Keratinocyte (primary cell): ENCODE measurements around the gene RABL6. TPM values are rescaled to one million over a fixed set of nuclear protein-coding genes. Genes with fewer than 3 reads are reported as not detected.

Experiments used
- DNase-seq: peaks from one replicate; pipeline ENCODE4 v3.0.0-alpha.2; 2011; ENCODE audit warnings: low read depth, missing footprints, low spot score
- FAIRE-seq: peaks from 2 replicates; lab custom pipeline; 2011; peaks lifted over from hg19 to GRCh38; lab: Jason Lieb, UNC
- H2AFZ ChIP-seq: 2 replicates; pipeline ENCODE4 v1.6.0; 2012; ENCODE audit warnings: low read length, control low read depth, inconsistent platforms; ENCODE audit not compliant: control insufficient read depth
- H3K27ac ChIP-seq: 2 replicates; pipeline ENCODE4 v1.5.1; 2011; ENCODE audit warnings: low read length; ENCODE audit not compliant: control insufficient read depth, insufficient read depth
- H3K27me3 ChIP-seq: 3 replicates; pipeline ENCODE4 v1.6.0; 2011; ENCODE audit warnings: low read length; ENCODE audit not compliant: control insufficient read depth, insufficient read depth; ENCODE audit errors: extremely low read depth
- H3K36me3 ChIP-seq, 2 experiments: 2 replicates in 1 of 2; 3 replicates in 1 of 2; pipeline ENCODE4 v1.5.1; 2011; ENCODE audit warnings: low read length in 2 of 2, mild to moderate bottlenecking in 1 of 2; ENCODE audit not compliant: control insufficient read depth in 2 of 2, insufficient read depth in 2 of 2; ENCODE audit errors: extremely low read depth in 1 of 2
- H3K4me1 ChIP-seq: 3 replicates; pipeline ENCODE4 v1.5.1; 2011; ENCODE audit warnings: low read length; ENCODE audit not compliant: control insufficient read depth, insufficient read depth; ENCODE audit errors: extremely low read depth
- H3K4me2 ChIP-seq: 3 replicates; pipeline ENCODE4 v1.6.0; 2011; ENCODE audit warnings: low read depth, low read length; ENCODE audit not compliant: control insufficient read depth, insufficient read depth; ENCODE audit errors: extremely low read depth
- H3K4me3 ChIP-seq, 3 experiments: fragments of 200-600 bp in 1 of 3; sonication (generic) in 1 of 3; 2 replicates in 2 of 3; 3 replicates in 1 of 3; pipeline ENCODE4 v1.5.1; 2011 to 2016; ENCODE audit warnings: low read length in 3 of 3, mild to moderate bottlenecking in 3 of 3, control low read depth in 2 of 3, inconsistent platforms in 1 of 3, low read depth in 1 of 3, mixed read lengths in 1 of 3, mixed run types in 1 of 3, moderate library complexity in 1 of 3; ENCODE audit not compliant: control insufficient read depth in 2 of 3, insufficient read depth in 2 of 3; ENCODE audit errors: extremely low read depth in 1 of 3
- H3K79me2 ChIP-seq: 2 replicates; pipeline ENCODE4 v1.6.0; 2012; ENCODE audit warnings: low read length; ENCODE audit not compliant: control insufficient read depth, insufficient read depth
- H3K9ac ChIP-seq: 3 replicates; pipeline ENCODE4 v1.6.0; 2011; ENCODE audit warnings: low read length; ENCODE audit not compliant: control insufficient read depth, insufficient read depth; ENCODE audit errors: extremely low read depth
- H3K9me1 ChIP-seq: 3 replicates; pipeline ENCODE4 v1.6.0; 2011; ENCODE audit warnings: low read length; ENCODE audit not compliant: control insufficient read depth, insufficient read depth; ENCODE audit errors: extremely low read depth
- H3K9me3 ChIP-seq: 2 replicates; pipeline ENCODE4 v1.5.1; 2012; ENCODE audit warnings: low read depth, low read length; ENCODE audit not compliant: control insufficient read depth
- H4K20me1 ChIP-seq: 3 replicates; pipeline ENCODE4 v1.6.0; 2011; ENCODE audit warnings: low read length; ENCODE audit not compliant: control insufficient read depth, insufficient read depth; ENCODE audit errors: extremely low read depth
- EZH2 ChIP-seq: IDR thresholded peaks from one replicate; pipeline ENCODE4 v1.6.1; 2012; ENCODE audit warnings: inconsistent platforms, mild to moderate bottlenecking, low read length, moderate library complexity
- dilution Hi-C: fragments of 300-500 bp; cut with MboI; formaldehyde crosslinking; loops from one replicate; pipeline ENCODE4 v1.7.0; 2020; ENCODE audit warnings: low sequenced_read_pairs; ENCODE audit not compliant: extremely low pct_ligation_motif_present
- polyA plus RNA-seq, 5 experiments: library from polyadenylated mRNA; depleted of rRNA in 3 of 5; stranded (reverse) in 3 of 5; stranded (forward) in 1 of 5; unstranded in 1 of 5; fragments of >200 nt; gene quantifications; 1 replicate in 1 of 5; 2 replicates in 3 of 5; 3 replicates in 1 of 5; pipeline versions ENCODE4 v1.2.1 to v1.2.3, GENCODE V29; 2011 to 2012; ENCODE audit warnings: missing spikeins in 2 of 5, low read depth in 1 of 5, low replicate concordance in 1 of 5
- TF ChIP-seq, protein P1 (sequence below), 3 experiments: IDR thresholded peaks in 1 of 3; conservative IDR thresholded peaks in 1 of 3; optimal IDR thresholded peaks in 1 of 3; 2 replicates in 2 of 3; 3 replicates in 1 of 3; pipeline versions ENCODE3 to v1.5.1; 2011; ENCODE audit warnings: low read length in 3 of 3, mild to moderate bottlenecking in 3 of 3, moderate library complexity in 2 of 3, control low read depth in 1 of 3, inconsistent platforms in 1 of 3; ENCODE audit not compliant: insufficient read depth in 2 of 3; ENCODE audit errors: extremely low read depth in 1 of 3

RABL6 gene
- polyA plus RNA-seq, 1 donor (not counting 4 experiments of a cell fraction or from before 2014, with no cell fraction given), result 46.3 TPM

- peaks cover 6% of the 10 kb centered on the region for H3K79me2 ChIP-seq
- peaks cover 2 to 4% of the 10 kb centered on the region in 2 experiments for H3K36me3 ChIP-seq
- H3K4me1 ChIP-seq, result peaks cover 18% of the 10 kb centered on the region
- dilution Hi-C loops, result no loop called here
- DNase-seq (no peak), FAIRE-seq (no peak)
- peaks cover 6% of the 10 kb centered on the region for H4K20me1 ChIP-seq
- H3K4me3 ChIP-seq, result no peak overlapping the region
- peaks cover 43% of the 10 kb centered on the region for H3K27me3 ChIP-seq
- no peak overlapping the region for H3K27ac ChIP-seq
- no peak overlapping the region for H3K4me2 ChIP-seq
- H3K9me3 ChIP-seq, result no peaks in the 10 kb centered on the region
- H2AFZ ChIP-seq, result no peak overlapping the region
- H3K9me1 ChIP-seq, result no peaks in the 10 kb centered on the region
- no peak overlapping the region for H3K9ac ChIP-seq
- TF ChIP-seq, protein P1, sequence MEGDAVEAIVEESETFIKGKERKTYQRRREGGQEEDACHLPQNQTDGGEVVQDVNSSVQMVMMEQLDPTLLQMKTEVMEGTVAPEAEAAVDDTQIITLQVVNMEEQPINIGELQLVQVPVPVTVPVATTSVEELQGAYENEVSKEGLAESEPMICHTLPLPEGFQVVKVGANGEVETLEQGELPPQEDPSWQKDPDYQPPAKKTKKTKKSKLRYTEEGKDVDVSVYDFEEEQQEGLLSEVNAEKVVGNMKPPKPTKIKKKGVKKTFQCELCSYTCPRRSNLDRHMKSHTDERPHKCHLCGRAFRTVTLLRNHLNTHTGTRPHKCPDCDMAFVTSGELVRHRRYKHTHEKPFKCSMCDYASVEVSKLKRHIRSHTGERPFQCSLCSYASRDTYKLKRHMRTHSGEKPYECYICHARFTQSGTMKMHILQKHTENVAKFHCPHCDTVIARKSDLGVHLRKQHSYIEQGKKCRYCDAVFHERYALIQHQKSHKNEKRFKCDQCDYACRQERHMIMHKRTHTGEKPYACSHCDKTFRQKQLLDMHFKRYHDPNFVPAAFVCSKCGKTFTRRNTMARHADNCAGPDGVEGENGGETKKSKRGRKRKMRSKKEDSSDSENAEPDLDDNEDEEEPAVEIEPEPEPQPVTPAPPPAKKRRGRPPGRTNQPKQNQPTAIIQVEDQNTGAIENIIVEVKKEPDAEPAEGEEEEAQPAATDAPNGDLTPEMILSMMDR (optimal IDR thresholded peaks at IDR 0.05 in 1 of 3, IDR thresholded peaks at IDR 0.05 in 1 of 3, conservative IDR thresholded peaks at IDR 0.05 in 1 of 3; ENCODE audit: extremely low read depth in 1 of 3, insufficient read depth in 2 of 3, low read length in 3 of 3), result no peak
- peak; percentile 38 for TF ChIP-seq EZH2
Observed at GRCh38 chr9:136845465-136846260, 37.9 kb downstream of the RABL6 start.

GRCh38 chr9:136846376-136847087 lies 38.8 kb downstream of the RABL6 start:
- DNase-seq (no peak), FAIRE-seq (no peak)
- peaks cover 6% of the 10 kb centered on the region for H3K79me2 ChIP-seq
- peak; percentile 84 for TF ChIP-seq EZH2
- TF ChIP-seq, protein P1 (optimal IDR thresholded peaks at IDR 0.05 in 1 of 3, IDR thresholded peaks at IDR 0.05 in 1 of 3, conservative IDR thresholded peaks at IDR 0.05 in 1 of 3; ENCODE audit: extremely low read depth in 1 of 3, insufficient read depth in 2 of 3, low read length in 3 of 3), result no peak
- no peak overlapping the region for H3K9ac ChIP-seq
- no peak overlapping the region for H3K27ac ChIP-seq
- dilution Hi-C loops, result no loop called here
- peak overlapping the region; percentile 22 for H3K4me2 ChIP-seq
- peaks cover 0 to 13% of the 10 kb centered on the region in 2 experiments for H3K36me3 ChIP-seq
- H3K4me1 ChIP-seq, result peaks cover 15% of the 10 kb centered on the region
- H2AFZ ChIP-seq, result no peak overlapping the region
- peaks cover 43% of the 10 kb centered on the region for H3K27me3 ChIP-seq
- no peaks in the 10 kb centered on the region for H3K9me1 ChIP-seq
- peaks cover 6% of the 10 kb centered on the region for H4K20me1 ChIP-seq
- H3K9me3 ChIP-seq, result no peaks in the 10 kb centered on the region
- no peak overlapping the region for H3K4me3 ChIP-seq
